Putamen (tissue), 1 donor: ENCODE measurements around the gene RTKN2.
"Not testable (repeated sequence)": the region's sequence is repeated elsewhere in the genome, so short reads cannot be mapped to it uniquely, and the experiment has no call there.

ENCODE experiments used
- DNase-seq: peaks from one replicate; pipeline ENCODE4 v3.0.0-alpha.2; 2016; ENCODE audit warnings: low spot score

Gene RTKN2

DNA sequence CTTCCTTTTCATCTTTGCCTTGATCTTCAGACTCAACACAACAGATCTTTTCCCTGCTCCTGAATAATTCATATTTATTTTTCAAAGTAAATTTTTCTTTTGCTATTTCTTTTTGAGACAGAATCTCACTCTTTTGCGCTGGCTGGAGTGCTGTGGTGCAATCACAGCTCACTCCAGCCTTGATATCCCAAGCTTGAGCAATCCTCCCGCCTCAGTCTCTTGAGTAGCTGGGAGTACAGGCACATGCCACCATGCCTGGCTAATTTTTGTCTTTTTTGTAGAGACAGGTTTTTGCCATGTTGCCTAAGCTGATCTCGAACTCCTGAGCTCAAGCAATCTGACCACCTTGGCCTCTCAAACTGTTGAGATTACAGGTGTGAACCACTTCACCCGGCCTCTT lies 9.2 kb downstream of the RTKN2 start:
- no peak for DNase-seq

DNA sequence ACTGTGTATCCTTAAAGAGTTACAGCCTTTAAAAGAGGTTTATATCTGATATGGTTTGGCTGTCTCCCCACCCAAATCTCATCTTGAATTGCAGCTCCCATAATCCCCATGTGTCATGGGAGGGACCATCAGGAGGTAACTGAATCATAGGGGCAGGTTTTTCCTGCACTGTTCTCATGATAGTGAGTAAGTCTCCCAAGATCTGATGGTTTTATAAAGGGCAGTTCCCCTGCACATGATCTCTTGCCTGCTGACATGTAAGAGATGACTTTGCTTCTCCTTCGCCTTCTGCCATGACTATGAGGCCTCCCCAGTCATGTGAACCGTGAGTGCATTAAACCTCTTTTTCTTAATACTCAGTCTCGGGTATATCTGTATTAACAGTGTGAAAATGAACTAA lies 9.7 kb downstream of the RTKN2 start:
- DNase-seq = no peak

DNA sequence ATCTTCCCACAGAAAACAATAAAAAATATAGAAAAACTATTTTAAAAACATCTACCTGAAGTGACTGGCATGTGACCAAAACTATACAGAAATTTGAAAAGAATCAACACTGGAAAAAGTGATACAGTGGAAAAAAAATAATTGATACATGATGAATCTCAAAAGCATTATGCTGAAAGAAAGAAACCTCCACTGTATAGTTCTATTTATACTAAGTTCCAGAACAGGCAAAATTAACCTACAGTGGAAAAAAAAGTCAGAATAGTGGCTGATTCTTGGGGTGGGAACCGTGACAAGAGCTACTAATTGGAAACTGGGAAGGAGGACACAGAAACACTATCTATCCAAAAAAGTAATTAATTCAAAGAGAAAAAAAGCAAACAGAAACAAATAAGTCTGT lies 14.9 kb downstream of the RTKN2 start:
- DNase-seq = no peak

DNA sequence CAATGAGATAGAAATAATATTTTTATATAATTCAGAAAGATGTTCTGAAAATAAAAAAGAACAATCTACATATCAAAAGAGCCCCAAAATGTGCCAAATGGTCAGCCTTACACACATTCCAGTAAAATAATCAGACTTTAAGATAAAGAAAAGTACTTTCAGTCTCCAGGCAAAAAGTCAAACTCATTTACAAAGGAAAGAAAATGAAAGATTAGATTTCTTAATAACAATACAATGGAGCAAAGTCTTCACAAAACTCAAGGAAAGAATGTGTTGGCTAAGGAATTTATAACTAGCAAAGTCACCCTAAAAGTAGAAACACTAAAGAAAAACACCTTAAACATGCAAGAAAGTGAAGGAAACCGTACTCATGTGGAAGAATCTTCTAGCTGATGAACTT lies 16.6 kb downstream of the RTKN2 start:
- DNase-seq = no peak

DNA sequence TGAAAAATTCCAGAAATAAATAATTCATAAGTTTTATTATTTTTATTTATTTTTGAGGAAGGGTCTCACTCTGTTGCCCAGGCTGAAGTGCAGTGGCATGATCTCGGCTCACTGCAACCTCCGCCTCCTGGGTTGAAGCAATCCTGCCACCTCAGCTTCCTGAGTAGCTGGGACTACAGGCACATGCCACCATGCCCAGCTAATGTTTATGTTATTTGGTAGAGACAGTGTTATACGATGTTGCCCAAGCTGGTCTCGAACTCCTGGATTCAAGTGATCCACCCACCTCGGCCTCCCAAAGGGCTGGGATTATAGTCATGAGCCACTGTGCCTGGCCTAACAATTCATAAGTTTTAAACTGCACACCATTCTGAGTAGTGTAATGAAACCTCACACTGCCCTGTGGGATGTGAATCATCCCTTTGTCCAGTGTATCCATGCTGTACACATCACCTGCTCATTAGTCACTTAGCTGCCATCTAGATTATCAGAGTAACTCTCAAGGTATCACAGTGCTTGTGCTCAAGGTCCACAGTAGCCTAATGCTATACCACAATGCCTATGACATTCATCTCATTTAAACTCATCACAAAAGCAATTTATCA lies 17.9 kb downstream of the RTKN2 start:
- no peak for DNase-seq

DNA sequence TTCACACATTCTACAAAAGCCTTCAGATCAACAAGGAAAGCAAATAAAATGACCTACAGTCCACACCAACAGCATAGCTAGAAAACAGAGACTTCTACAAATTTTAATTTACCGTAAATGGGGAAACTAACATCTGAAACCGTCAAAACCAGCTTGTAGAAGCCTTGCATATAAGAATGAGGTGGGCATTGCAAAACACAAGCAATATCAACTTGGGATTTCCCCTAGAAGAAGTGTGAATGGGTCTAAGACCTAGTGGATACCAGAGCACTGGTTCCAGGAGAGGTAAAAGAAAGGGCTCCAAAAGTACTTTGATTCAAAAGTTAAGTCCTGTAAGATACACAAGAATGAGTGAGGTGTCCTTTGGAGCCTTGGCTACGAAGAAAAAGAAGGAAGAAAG lies 18.7 kb downstream of the RTKN2 start:
- DNase-seq = no peak

DNA sequence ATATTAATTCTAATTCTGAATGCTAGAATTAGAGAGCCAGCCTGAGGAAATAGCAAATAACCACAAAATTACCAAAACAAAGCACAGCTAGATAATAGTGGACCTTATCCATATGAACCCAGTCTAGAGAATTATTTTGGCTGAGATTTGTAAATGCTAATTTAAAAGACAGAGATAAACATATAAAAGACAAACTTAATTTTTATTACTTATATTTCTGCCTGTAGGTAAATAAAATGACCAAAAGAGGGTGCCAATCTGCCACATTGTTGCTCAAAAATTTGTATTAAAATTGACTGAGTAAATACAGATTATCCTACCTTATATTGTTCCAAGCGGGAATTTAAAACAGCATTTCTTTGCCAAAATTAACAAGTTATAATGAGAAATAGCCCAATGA lies 20.2 kb downstream of the RTKN2 start:
- DNase-seq = no peak

DNA sequence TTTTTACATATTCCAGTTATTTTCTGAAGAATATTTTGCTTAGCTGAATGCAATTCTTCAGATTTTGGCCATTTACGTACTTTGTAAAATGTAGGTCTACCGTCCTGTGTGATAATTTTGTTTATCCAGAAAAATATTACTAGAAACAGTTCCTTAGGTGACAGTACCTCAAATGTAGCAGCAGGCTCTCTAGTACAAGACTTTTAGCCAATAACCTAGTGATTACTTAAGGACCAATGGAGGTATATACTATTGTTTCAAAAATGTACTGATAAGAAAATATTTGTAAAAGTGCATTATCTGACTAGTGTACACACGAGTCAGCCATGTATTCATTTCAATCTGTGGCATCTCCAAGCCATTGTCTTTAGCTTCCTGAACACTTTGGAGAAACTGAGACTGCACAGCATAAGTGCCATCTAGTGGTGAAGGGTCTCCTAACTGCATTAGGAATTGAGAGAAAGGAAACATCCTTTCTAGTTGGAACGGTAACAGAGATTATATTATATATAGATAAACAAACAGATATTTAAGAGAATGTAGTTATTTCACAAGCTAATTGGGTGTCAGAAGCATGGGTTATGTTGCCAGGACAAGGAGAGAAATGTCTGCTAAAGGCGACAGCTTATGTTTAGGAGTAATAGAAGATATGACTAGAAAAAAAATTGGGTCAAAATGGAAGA lies 23.7 kb downstream of the RTKN2 start:
- DNase-seq = peak; percentile 78

DNA sequence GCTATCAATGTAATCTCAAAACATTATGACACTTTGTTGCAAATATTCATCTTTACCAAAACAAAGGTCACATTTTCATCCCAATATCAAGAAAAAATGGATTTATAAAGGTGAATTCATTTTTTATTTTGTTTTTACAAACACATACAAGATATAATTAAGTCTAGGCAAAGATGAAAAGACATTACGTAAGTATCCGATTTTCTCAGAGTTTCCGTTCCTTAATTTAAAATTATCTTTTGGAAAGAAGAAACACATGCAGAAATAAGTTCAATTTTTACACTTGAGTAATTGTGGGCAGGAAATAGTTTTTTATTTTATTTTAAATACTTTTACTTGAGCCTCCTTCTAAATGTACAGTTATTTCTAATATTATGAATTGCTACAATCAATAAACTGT lies 24.6 kb downstream of the RTKN2 start:
- no peak for DNase-seq

DNA sequence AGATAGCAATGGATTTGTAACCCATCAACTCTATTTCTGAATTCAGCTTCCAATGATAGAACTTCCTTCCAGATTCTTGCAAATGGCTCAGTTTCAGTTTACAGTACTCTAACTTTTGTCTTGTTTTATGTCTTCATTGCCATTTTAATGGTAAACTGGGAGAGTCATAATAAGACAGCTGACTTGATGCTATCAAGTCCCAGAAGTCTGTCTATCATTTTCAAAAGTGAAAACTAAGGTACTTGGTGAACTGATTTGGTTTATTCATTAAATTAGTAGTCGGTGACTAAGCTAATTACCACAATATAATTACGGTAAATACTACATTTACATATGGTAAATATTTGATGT lies 25.0 kb downstream of the RTKN2 start:
- DNase-seq = no peak

DNA sequence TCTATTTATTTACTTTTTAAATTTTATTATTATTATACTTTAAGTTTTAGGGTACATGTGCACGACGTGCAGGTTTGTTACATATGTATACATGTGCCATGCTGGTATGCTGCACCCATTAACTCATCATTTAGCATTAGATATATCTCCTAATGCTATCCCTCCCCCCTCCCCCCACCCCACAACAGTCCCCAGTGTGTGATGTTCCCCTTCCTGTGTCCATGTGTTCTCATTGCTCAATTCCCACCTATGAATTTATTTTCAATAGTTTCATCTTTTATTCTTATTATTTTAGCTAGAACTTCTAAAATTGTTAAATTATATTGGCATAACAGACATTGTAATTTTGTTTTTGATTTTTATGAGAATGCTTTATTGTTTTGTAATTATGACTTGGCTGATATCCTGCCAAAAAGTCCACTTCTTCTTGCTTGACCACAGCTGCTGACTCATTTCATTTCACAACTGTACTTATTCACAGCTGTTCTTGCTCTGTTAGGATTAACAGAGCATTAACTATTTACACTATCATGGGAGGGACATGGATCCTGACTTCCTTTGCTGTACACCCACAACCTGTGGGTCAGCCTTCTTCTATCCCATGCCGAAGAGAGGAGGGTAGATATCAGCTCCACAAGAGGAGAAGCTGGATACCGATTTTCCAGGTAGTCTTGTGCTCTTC lies 25.5 kb downstream of the RTKN2 start:
- not testable (repeated sequence) for DNase-seq

DNA sequence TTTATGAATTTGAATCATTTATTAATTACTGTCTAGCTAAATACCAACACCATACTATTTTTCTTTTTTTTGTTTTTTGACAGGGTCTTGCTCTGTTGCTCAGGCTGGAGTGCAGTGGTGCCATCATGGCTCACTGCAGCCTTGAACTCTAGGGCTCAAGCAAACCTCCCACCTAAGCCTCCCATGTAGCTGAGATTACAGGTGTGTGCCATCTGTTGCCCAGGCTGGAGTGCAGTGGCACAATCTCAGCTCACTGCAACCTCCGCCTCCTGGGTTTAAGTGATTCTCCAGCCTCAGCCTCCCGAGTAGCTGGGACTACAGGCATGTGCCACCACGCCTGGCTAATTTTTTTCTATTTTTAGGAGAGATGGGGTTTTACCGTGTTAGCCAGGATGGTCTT lies 27.1 kb downstream of the RTKN2 start:
- not testable (repeated sequence) for DNase-seq

DNA sequence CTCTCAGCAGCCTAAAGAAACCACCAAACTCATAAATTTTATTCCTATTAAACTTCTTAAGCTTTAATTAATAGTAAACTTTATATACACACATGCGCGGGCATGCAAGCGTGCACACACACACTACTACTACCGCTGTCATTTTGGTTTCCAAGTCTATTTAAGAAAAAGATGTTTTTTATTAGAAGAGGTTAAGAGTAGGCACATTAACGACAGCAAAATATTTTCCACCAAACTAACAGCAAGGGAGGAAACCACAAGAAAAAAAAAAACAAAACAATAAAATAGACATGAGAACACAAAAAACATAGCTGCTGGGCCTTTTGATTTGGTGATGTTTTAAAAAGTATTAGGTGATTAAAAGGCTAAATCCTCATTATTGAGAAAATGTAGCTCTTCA lies 28.6 kb downstream of the RTKN2 start:
- DNase-seq = no peak

DNA sequence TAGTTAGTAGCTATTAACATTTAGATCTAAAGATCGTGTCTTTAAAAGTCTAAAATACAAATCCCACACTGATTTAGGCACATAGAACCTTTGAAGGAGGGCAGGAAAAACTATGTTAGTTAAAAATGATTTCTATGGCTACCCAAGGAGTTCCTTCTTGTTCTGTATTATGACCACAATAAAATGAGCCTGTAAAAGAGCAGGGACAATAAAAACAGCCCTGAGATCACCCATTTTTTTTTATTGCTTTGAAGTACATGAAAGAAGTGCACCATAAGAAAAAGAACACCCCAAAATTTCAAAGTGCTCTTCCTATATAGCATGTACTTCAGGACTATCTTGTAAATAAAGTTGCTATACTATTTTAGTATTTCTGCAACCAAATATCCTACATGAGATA lies 29.8 kb downstream of the RTKN2 start:
- DNase-seq = no peak

DNA sequence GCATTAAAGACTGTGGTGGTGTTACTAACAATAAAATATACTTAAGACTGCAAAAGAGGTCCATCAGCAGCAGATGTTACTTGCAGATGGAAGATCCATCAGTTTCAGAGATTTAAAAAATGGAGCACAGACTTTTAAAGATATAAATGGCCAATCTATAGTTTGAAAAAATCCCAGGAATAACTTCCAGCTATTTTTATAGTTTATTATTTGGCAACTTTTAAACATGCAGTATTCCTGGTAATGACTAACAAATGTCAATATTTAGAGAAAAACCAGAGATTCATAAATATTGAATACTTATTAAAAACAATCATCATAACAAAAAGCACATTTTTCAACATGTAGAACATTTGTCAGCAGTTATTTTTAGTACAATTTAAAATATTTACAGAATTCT lies 30.7 kb downstream of the RTKN2 start:
- no peak for DNase-seq

DNA sequence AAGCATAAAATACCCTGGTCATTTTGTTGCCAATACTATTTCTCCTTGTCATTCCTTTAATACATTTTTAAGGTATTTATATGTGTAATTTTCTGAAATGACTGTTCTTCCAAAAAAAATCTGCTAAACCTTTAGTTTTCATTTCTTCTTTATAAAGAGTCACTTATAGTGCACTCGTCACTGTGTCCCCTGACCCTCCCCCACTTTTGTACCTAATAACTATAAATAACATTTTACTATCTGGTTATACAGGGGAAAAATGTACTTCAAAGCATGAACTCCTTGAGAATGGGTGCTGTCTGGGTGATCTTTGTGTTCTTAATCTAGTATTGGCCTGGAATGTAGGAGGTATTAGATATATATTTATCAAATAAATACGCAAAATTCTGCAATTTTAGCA lies 31.1 kb downstream of the RTKN2 start:
- DNase-seq = no peak

DNA sequence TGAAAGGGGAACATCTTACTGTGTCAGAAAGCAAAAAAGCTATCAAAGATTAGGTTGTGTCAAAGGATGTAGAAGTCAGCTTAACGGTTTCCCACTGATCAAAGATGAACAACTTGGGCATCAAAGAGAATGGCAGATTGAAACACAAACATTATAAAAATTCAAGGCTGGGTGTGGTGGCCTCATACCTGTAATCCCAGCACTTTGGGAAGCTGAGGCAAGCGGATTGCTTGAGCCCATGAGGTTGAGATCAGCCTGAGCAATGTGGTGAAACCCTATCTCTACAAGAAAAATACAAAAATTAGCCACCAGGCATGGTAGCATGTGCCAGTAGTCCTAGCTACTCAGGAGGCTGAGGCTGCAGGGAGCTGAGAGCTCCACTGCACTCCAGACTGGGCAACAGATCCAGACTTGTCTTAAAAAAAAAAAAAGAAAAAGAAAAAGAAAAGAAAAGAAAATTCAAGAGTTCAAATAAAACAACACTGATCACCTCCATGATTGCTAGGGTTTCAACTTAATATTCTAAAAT lies 34.5 kb downstream of the RTKN2 start:
- no peak for DNase-seq

DNA sequence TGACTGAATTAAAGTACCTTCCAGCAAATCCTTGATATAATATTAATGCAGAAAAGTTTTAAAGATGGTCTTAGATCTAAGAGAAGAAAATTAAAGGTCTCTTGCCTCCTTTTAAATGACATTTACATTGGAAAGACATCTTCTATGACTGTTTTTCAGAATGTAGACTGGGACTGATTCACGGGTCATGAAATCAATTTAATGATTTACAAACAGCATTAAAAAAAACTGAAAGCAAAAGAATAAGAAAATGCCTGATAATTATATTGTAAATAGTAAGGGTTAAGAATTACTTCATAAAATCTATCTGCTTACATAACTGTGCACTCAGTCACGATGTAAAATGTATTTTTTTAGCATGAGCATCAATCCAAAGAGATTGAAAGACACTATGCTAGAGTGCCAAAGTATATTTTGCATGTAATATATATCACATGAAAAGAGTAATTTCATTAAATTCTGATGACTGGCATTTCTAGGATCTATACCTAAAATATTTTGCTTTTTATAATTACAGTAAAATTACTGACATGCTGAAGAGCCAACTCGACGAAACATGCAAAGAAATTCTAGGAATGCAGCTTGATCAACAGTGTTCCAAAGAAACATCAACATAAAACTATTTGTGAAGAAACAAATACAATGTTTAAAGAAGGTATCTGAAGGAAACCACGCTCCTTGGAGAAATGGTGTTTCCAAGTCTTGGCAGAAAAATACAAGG lies 35.1 kb downstream of the RTKN2 start:
- DNase-seq = no peak

DNA sequence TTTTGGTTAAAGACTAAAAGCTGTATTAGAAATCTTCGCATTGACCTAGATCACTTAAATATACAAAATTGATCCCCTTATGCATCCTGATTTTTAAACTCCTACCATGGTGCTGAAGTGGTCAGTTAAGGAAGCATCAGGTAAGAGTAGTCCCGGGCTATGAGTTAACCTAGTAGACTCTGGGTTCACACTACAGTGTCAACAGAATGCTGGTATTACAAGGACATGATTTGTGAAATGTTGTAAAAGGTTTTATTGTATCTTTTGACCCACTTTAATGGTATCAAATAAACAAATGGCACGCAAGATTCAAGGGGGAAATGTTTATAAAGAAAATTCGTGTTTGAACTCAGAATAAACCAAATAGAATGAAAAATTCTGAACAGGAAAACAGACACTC lies 36.8 kb downstream of the RTKN2 start:
- DNase-seq = no peak

DNA sequence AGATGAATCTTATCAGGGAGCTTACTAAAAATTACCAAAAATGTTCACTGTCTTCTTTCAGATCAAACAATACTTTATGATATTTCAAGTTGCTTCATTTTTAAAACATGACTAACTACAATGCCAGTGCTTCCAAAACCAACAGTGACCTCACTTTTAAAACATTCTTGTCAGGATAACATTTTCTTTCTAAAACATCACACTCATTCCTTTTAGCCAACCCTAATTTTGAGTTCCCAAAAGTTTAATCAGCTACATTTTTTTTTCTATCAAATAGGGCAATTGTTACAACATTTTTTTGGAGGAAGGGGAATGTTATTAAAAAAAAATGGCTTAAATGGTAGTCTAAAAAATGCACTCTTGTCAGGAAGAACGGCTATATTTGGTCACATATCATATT lies 37.3 kb downstream of the RTKN2 start:
- no peak for DNase-seq

DNA sequence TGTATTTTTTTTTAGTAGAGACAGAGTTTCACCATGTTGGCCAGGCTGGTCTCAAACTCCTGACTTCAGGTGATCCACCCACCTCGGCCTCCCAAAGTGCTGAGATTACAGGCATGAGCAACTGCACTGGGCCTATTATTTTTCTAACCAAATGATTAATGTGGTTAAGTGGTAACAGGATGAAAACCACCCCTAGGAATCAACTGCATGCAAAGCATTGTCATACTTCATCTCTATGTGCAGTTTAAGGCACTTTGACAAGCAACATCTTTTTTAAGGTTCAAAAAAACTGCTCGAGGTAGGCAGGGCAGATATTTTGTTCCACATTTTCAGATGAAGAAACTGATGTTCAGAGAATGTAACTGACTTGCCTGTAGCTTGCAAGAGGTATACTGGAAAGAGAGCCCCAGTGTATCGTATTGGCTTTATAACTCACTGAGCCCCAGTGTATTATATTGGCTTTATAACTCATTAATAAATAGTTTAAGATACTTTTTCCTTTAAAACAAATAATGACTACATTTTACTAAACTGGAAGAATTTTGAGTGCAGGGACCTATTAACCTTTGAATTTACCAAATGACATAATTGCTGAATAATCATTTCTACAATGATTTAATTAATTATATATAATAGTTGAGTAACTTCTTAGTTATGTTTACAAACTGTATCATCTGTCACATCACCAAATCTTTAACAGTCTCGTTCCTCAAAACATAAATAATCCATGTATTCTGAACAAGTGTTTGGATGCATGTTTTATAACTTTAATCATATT lies 38.1 kb downstream of the RTKN2 start:
- no peak for DNase-seq

DNA sequence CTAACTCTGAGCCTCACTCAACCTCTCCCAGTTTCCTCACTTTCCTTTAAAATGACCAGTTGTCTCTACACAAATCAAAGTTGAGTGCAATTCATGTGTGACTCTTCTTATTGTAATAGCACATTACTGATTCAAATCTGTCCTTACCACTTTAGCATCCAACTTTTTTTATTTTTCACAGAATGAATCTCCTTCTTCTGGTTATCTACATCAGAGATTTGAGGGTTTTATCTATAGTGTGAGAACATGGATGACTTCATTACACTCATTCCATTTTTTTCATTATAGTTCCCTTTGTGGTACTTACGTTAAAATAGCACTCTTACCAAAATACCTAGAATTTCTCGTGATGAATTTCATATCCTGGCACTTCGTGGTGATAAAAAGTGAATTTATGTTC lies 43.3 kb downstream of the RTKN2 start:
- no peak for DNase-seq
